ENCODE data around the gene CRAMP1.

GRCh38 chr16:1680361-1680760 is 68.2 kb downstream of the CRAMP1 start:
- TF ChIP-seq CTCF (IDR thresholded peaks at IDR 0.05) (no peak), POLR2A (IDR thresholded peaks at IDR 0.05) (no peak), POLR2AphosphoS5 (IDR thresholded peaks at IDR 0.05) (no peak), EP300 (IDR thresholded peaks at IDR 0.05) (no peak)
